GM12891 (cell line): ENCODE data around the gene TMED9.

ENCODE experiments used
- POLR2AphosphoS5 ChIP-seq: IDR thresholded peaks from 2 replicates; pipeline ENCODE4 v1.6.1; 2011; ENCODE audit warnings: low read depth, low read length, control low read depth
- SPI1 ChIP-seq: IDR thresholded peaks from 2 replicates; pipeline ENCODE4 v1.6.1; 2011; ENCODE audit warnings: low read depth, low read length, control low read depth
- TAF1 ChIP-seq: IDR thresholded peaks from 2 replicates; pipeline ENCODE4 v1.6.1; 2011; ENCODE audit warnings: low read depth, low read length, control low read depth

DNA sequence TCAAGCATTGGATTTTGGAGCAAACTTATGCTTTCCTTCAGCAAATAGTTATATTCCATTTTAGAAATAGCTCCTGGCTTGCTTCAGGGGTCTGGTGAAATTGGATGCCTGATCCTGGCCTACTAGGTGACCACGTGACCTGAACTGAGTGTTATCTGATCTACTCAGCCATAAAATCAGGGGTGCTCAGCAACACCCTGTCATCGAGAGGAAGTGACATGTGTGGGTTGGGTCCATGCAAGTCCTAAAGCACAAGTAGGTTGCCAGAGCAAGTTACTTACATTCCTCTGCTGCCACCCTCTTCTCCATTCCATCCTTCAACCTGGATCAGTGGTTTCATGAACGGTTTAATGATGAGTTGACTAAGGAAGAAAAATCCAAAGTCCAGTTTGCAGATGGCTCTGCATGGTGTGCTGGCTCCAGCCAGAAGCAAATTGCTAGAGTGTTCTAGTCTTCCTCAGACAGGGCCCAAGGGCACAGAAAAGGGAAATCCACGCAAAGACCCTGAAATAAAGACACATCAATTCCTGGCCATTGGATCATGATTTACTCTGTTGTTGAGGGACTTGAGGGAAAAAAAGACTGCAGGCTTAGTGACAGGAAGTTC, 34.9 kb upstream of the TMED9 start:
- no peak for TF ChIP-seq POLR2AphosphoS5
- TF ChIP-seq TAF1, result no peak
- TF ChIP-seq SPI1, result peak; percentile 35; the same call in 1 of the 2 replicates
